ENCODE results near the gene MACROD1.

The MACROD1 gene

GRCh38 chr11:64067230-64067993 lies 98.5 kb downstream of the MACROD1 start:
- DNase-seq = no peak
- in situ Hi-C loops (cut with MboI; ENCODE audit: low pct_unique_long_range_greater_than_20kb, low sequenced_read_pairs) = no loop called here

- in situ Hi-C loops (cut with MboI; ENCODE audit: low pct_unique_long_range_greater_than_20kb, low sequenced_read_pairs) = no loop called here
- DNase-seq = no peak
These were observed 100.2 kb downstream of the MACROD1 start for GRCh38 chr11:64065712-64066111.

DNA sequence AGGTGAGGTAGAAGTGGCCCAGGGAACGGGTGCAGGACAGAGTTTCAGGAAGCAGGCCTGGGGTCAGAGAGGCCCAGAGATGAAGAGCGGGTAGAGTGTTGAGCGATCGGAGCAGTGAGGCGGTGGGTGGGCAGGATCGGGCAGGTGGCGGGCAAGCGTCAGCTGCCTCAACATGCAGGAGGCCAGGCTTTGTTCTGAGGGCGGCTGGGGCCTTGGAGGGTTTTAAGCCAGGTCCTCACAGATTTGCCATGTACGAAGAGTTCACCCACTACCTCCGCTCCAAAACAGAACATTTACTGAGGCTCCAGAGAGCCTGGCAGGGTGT lies 100.8 kb downstream of the MACROD1 start:
- in situ Hi-C loops (cut with MboI; ENCODE audit: low pct_unique_long_range_greater_than_20kb, low sequenced_read_pairs) = no loop called here
- no peak for DNase-seq

DNA sequence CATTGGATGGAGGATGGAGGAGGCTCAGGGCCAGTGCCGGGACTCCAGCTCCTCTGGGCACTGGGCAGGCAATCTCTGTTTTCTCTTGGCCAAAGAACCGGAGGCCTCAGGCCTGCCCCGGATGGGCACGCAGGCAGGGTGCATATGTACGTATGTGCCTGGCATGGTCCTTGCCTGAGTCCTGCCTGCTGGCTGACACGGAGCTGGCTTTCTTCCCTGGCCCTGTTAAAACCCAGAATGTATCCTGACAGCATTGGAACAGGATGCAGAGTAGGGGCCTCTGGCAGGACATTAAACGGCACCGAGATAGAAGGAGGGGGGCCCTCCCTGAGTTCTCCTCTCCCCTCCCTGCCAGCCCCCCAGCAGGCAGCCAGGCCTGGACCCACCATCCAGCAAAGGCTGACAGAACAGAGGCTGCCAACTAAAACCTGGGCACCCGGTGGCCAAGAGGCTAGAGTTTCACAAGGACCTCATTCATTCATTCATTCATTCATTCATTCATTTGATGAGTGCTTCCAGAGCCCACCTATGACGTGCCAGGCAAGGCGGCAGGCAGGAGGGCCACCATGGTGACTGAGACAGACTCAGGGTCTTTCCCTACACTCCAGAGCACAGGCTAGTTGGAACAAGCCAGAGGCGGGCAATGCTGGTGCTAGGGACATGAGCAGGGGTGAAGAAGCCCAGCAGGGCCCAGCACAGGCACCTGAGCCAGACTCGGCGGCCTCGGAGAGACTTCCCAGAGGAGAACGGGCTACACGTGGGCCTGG lies 101.4 kb downstream of the MACROD1 start:
- no peak for DNase-seq
- in situ Hi-C loops (cut with MboI; ENCODE audit: low pct_unique_long_range_greater_than_20kb, low sequenced_read_pairs) = no loop called here

- no peak for DNase-seq
- in situ Hi-C loops (cut with MboI; ENCODE audit: low pct_unique_long_range_greater_than_20kb, low sequenced_read_pairs) = no loop called here
These were observed 102.1 kb downstream of the MACROD1 start for GRCh38 chr11:64063777-64064176.

DNA sequence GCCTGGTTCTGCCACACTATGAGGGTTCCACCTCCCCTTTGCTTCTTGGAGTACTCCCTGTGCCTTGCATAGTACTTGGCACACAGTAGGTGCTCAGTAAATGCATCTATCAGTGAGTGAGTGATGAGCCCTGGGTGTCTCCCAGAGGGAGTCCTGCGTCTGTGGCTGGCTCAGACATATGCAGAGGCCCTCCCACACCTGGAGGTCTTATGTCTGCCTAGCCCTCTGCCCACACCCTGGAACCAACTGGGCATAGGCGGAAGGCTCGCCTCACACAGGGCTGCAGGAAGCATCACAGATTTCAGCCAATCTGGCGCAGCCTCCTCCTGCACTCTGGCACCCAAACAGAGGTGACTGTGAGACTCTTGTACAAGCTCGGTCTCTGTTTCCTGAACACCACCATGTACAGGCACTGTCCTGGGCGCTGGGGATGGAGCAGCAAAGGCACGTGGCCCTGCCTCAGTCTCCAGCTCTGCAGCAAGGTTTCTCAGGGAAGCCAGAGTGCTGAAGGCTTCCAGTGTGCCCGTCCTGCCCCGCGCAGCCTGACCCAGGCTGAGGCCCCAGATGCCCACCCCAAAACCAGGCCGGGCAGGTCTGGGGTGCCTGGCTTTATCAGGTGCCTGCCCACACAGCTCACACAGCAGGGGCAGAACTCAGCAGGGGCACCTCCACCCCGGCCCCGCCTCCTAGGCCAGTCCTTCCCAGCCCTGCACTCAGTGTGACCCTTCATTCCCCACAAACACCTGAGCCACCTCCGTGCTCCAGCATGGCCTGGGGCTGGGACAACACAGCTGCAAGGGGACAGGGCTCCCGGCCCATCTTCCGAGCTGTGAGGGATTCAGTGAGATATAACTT lies 103.5 kb downstream of the MACROD1 start:
- in situ Hi-C loops (cut with MboI; ENCODE audit: low pct_unique_long_range_greater_than_20kb, low sequenced_read_pairs) = no loop called here
- DNase-seq = no peak

DNA sequence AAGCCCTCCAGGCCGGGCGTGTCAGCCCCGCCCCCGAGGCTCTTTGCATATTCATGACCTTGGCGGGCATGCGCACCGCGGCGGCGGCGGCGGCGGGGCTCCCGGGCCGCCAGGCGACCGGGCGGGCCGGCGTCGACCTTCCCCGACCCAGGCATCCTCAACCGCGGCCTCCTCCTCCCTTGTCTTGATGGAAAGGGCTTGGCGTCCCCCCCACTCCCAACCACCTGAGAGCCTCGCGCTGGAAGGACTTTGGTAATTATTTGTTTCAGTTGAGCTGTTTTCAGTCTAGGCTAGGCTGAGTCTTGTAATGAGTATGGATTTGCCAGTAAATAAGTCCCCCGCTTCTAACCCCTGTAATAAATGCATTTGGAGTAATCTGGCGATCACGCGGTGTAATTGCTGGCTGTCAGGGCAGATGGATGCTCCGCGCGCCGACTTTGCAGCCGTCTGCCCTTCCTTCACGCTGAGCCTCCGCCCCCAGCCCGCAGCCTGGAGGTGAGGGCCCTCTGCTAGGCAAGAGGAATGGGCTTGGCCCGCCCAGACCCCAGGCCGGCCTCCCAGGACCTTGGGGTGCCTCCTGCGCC lies 105.0 kb downstream of the MACROD1 start:
- in situ Hi-C loops (cut with MboI; ENCODE audit: low pct_unique_long_range_greater_than_20kb, low sequenced_read_pairs) = no loop called here
- no peak for DNase-seq

- no peak for DNase-seq
- in situ Hi-C loops (cut with MboI; ENCODE audit: low pct_unique_long_range_greater_than_20kb, low sequenced_read_pairs) = no loop called here
These were observed 105.6 kb downstream of the MACROD1 start for GRCh38 chr11:64060263-64060860.

DNA sequence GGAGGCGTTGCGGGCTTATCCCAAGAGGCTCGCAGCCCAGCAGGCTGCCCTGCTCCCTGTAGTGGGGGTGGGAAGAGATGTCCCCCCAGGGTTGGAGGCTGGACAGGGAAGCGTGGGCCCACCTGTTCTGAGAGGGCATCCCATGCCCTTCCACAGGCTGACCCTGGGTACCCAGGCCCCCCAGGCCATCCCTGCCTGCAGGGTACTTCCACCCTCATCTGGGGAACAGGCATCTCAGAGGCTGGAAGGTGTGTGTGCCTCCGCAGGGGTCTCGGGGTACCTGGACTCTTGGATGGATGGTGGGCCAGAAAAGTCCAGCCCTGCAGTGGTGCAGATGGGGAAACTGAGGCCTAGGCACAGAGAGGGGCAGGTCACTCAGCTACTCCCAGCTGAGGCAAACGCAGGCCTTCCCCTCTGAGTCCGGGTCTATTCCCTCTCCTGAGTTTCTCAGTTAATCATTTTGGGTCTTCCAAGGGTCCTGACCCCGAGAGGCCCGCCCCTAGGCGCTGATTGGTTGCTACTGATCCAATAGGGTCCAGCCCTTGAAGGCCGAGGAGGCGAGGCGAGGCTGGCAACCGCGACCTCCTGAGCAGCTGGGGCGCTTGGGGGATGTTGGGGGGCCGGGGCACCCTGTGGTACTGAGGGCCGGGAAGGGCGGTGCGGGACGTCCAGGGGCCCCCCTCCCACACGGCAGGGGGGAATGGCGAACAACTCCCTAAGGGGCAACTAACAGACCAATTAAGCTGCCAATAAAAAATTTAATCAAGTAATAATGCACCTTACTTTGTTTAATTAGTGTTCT lies 106.4 kb downstream of the MACROD1 start:
- no peak for DNase-seq
- in situ Hi-C loops (cut with MboI; ENCODE audit: low pct_unique_long_range_greater_than_20kb, low sequenced_read_pairs) = no loop called here

GRCh38 chr11:64058494-64058893 lies 107.4 kb downstream of the MACROD1 start:
- in situ Hi-C loops (cut with MboI; ENCODE audit: low pct_unique_long_range_greater_than_20kb, low sequenced_read_pairs) = no loop called here

GRCh38 chr11:64057890-64058289 lies 108.0 kb downstream of the MACROD1 start:
- in situ Hi-C loops (cut with MboI; ENCODE audit: low pct_unique_long_range_greater_than_20kb, low sequenced_read_pairs) = no loop called here
- no peak for DNase-seq

More at GRCh38 chr11:64058494-64058893, 107.4 kb downstream of the MACROD1 start:
- no peak for DNase-seq

- DNase-seq = no peak
- in situ Hi-C loops (cut with MboI; ENCODE audit: low pct_unique_long_range_greater_than_20kb, low sequenced_read_pairs) = no loop called here
These were observed 109.1 kb downstream of the MACROD1 start for GRCh38 chr11:64056861-64057260.

- DNase-seq = no peak
- in situ Hi-C loops (cut with MboI; ENCODE audit: low pct_unique_long_range_greater_than_20kb, low sequenced_read_pairs) = no loop called here
These were observed 109.6 kb downstream of the MACROD1 start for GRCh38 chr11:64056213-64056785.

DNA sequence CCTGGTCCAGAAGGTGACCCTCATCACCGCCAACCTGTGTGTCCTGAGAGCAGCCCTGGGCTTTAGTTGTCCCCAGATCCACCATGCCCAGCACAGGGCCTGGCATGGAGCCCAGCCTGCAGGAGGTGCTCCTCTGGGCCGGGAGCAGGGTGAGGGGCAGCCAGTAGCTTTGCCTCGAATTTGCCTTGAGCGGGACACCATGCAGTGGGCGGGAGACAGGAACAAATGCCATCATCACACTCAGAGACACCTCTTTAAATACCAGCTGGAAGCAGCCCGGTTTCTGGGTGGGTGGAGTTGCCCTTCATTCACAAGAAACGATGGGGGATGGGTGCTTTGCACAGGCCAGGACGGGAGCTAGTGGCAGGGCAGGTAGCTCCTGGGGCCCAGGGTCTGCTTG lies 110.8 kb downstream of the MACROD1 start:
- no peak for DNase-seq
- in situ Hi-C loops (cut with MboI; ENCODE audit: low pct_unique_long_range_greater_than_20kb, low sequenced_read_pairs) = no loop called here

DNA sequence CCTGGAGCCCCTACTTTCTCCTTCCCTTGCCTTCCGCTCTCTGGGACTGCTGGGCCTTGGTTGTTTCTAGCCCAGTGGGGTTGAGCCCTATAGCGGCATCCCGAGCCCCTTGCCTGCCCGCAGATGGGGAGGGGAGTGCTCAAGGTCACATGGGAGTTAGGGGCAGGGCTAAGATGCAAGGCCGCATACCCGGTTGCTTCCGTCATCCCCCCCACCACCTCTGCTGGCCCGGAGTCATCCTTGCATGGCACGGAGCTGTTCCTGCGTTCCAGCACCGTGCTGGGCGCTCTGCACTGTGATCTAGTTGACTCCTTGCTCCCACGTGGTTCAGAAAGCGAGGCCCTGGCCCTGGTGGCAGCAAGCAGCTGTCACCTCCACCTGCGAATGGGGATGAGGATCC lies 112.2 kb downstream of the MACROD1 start:
- no peak for DNase-seq
- in situ Hi-C loops (cut with MboI; ENCODE audit: low pct_unique_long_range_greater_than_20kb, low sequenced_read_pairs) = no loop called here

DNA sequence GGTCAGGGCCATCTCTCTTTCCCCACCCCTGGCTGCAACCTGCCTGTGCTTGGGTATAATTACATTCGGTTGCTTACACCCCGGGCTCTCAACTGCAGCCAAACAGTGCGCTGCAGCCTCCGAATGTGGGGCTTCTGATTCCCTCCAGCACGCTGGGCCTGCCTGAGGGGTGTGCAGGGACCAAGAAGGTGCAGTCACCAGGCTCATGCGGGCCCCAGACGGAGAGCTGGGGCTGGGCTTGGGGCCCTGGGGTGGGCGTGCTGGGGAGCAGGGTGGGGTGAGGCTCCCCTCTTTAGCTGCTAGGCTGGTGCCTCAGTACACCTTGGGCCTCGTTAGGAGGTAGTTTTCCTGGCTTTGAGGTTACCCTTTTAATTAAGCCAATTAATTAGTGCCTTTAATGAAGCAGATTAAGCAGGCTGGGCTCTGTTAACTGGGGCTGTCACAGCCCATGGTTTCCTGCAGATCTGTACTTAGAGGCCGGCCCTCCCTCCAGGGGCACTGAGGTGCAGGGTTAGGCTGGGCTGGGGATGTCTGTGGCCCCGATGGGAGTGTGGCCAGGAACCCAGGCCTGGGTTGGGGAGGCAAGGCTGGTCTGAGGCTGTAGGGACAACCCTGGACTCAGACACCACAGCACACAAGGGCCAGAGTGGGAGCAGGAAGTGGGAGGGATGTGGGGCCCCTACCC lies 112.8 kb downstream of the MACROD1 start:
- in situ Hi-C loops (cut with MboI; ENCODE audit: low pct_unique_long_range_greater_than_20kb, low sequenced_read_pairs) = no loop called here
- no peak for DNase-seq

GRCh38 chr11:64052436-64052835 lies 113.5 kb downstream of the MACROD1 start:
- in situ Hi-C loops (cut with MboI; ENCODE audit: low pct_unique_long_range_greater_than_20kb, low sequenced_read_pairs) = no loop called here
- DNase-seq = no peak

DNA sequence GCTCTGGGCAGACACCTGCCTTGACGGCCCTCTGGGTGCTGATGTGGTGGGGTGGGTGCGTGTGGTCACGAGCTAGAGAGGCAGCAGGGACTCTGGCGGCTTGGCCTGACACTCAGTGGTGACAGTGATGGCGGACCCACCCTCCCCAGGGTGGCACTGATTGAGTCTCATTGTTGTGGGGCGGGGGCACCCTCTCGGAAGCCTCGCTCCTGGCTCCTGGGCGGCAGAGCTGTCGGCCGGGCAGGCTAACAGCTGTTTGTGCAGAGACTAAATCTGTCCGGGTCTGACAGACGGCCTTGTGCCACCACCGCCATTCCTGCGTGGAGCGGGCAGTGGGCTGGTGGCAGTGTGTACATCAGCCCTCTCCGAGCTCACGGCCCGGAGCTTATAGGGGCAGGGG lies 114.6 kb downstream of the MACROD1 start:
- in situ Hi-C loops (cut with MboI; ENCODE audit: low pct_unique_long_range_greater_than_20kb, low sequenced_read_pairs) = no loop called here
- DNase-seq = no peak
